Mammary epithelial cell (primary cell): ENCODE results near the gene NEK4.

Source experiments
- EZH2 ChIP-seq: IDR thresholded peaks from 2 replicates; pipeline ENCODE4 v1.6.1; 2012; ENCODE audit warnings: low read length, inconsistent platforms, borderline replicate concordance
- TF ChIP-seq, protein P1 (sequence below), 2 donors: IDR thresholded peaks in 1 of 2; conservative IDR thresholded peaks in 1 of 2; 2 replicates each; pipeline ENCODE4 v1.5.1; 2011 to 2012; ENCODE audit warnings: inconsistent platforms in 2 of 2, low read length in 2 of 2, mild to moderate bottlenecking in 2 of 2, control low read depth in 1 of 2, low read depth in 1 of 2; ENCODE audit not compliant: insufficient read depth in 1 of 2; ENCODE audit errors: extremely low read depth in 1 of 2

GRCh38 chr3:52679199-52679538 lies 91.6 kb downstream of the NEK4 start:
- TF ChIP-seq EZH2, result no peak
- TF ChIP-seq, protein P1, sequence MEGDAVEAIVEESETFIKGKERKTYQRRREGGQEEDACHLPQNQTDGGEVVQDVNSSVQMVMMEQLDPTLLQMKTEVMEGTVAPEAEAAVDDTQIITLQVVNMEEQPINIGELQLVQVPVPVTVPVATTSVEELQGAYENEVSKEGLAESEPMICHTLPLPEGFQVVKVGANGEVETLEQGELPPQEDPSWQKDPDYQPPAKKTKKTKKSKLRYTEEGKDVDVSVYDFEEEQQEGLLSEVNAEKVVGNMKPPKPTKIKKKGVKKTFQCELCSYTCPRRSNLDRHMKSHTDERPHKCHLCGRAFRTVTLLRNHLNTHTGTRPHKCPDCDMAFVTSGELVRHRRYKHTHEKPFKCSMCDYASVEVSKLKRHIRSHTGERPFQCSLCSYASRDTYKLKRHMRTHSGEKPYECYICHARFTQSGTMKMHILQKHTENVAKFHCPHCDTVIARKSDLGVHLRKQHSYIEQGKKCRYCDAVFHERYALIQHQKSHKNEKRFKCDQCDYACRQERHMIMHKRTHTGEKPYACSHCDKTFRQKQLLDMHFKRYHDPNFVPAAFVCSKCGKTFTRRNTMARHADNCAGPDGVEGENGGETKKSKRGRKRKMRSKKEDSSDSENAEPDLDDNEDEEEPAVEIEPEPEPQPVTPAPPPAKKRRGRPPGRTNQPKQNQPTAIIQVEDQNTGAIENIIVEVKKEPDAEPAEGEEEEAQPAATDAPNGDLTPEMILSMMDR (conservative IDR thresholded peaks at IDR 0.05 in 1 of 2, IDR thresholded peaks at IDR 0.05 in 1 of 2; ENCODE audit: extremely low read depth in 1 of 2, insufficient read depth in 1 of 2, low read depth in 1 of 2, low read length in 2 of 2), result no peak
